ENCODE measurements around the gene OR2A5.
A peak's percentile ranks its signal among the peaks of the same experiment; 100 is the strongest.
"Not testable (repeated sequence)": the region's sequence is repeated elsewhere in the genome, so short reads cannot be mapped to it uniquely, and the experiment has no call there.

OR2A5 gene

GRCh38 chr7:144032985-144033709, 15.6 kb upstream of the OR2A5 start:
- peak; percentile 38 for DNase-seq (ENCODE audit: low read depth)

- DNase-seq (ENCODE audit: low read depth), result no peak
These were observed 13.4 kb upstream of the OR2A5 start for GRCh38 chr7:144035385-144035784.

GRCh38 chr7:144036302-144036885, 12.4 kb upstream of the OR2A5 start:
- DNase-seq (ENCODE audit: low read depth), result no peak

GRCh38 chr7:144037414-144038035, 11.2 kb upstream of the OR2A5 start:
- peak; percentile 30 for DNase-seq (ENCODE audit: low read depth)

GRCh38 chr7:144038887-144039286, 9.9 kb upstream of the OR2A5 start:
- peak; percentile 58 for DNase-seq (ENCODE audit: low read depth)

- peak; percentile 51 for DNase-seq (ENCODE audit: low read depth)
These were observed 743 bp downstream of the OR2A5 start for GRCh38 chr7:144049491-144049890.

GRCh38 chr7:144050093-144050492, 1.3 kb downstream of the OR2A5 start:
- peak; percentile 91 for DNase-seq (ENCODE audit: low read depth)

GRCh38 chr7:144050884-144051283, 2.1 kb downstream of the OR2A5 start:
- DNase-seq (ENCODE audit: low read depth), result not testable (repeated sequence)

- DNase-seq (ENCODE audit: low read depth), result peak; percentile 88
These were observed 9.2 kb downstream of the OR2A5 start for GRCh38 chr7:144057954-144058353.

- DNase-seq (ENCODE audit: low read depth), result no peak
These were observed 15.0 kb downstream of the OR2A5 start for GRCh38 chr7:144063710-144064109.

- no peak for DNase-seq (ENCODE audit: low read depth)
These were observed 20.8 kb downstream of the OR2A5 start, which contains the start of gene OR2A25 for GRCh38 chr7:144069511-144069910. Gene OR2A25 (plus strand): TSS chr7:144069811. CDS start chr7:144074220, 4,409 bp downstream.

- no peak for DNase-seq (ENCODE audit: low read depth)
These were observed 21.2 kb downstream of the OR2A5 start for GRCh38 chr7:144069953-144070352.

- DNase-seq (ENCODE audit: low read depth), result no peak
These were observed 25.6 kb downstream of the OR2A5 start for GRCh38 chr7:144074374-144074773.

GRCh38 chr7:144085978-144086377, 37.2 kb downstream of the OR2A5 start, which contains the start of gene OR2A12:
Gene OR2A12 (plus strand): TSS chr7:144086278. CDS start chr7:144095108, 8,830 bp downstream.
- DNase-seq (ENCODE audit: low read depth), result no peak

- DNase-seq (ENCODE audit: low read depth), result no peak
These were observed 38.0 kb downstream of the OR2A5 start for GRCh38 chr7:144086730-144087129.

GRCh38 chr7:144087230-144087629, 38.5 kb downstream of the OR2A5 start:
- no peak for DNase-seq (ENCODE audit: low read depth)

GRCh38 chr7:144090667-144091066, 41.9 kb downstream of the OR2A5 start:
- no peak for DNase-seq (ENCODE audit: low read depth)

GRCh38 chr7:144098776-144099175, 50.0 kb downstream of the OR2A5 start:
- no peak for DNase-seq (ENCODE audit: low read depth)

GRCh38 chr7:144100607-144101006, 51.9 kb downstream of the OR2A5 start:
- no peak for DNase-seq (ENCODE audit: low read depth)

- DNase-seq (ENCODE audit: low read depth), result no peak
These were observed 53.3 kb downstream of the OR2A5 start for GRCh38 chr7:144102041-144102440.

GRCh38 chr7:144105211-144105610, 56.5 kb downstream of the OR2A5 start:
- no peak for DNase-seq (ENCODE audit: low read depth)
